ENCODE measurements around the gene CCNL2.

- TF ChIP-seq EZH2 (IDR thresholded peaks at IDR 0.05; ENCODE audit: low read length, missing control alignments), result no peak
- TF ChIP-seq CTCF (conservative IDR thresholded peaks at IDR 0.05 in 1 of 2, IDR thresholded peaks at IDR 0.05 in 1 of 2; ENCODE audit: low read depth in 1 of 2, low read length in 2 of 2), result no peak
Observed at GRCh38 chr1:1431845-1432273, 32.7 kb upstream of the CCNL2 start.

All from fibroblast of lung (primary cell).